ENCODE data around the gene SUPT4H1. TPM values are rescaled to one million over a fixed set of nuclear protein-coding genes. Genes with fewer than 3 reads are reported as not detected.
A peak's percentile ranks its signal among the peaks of the same experiment; 100 is the strongest.

SUPT4H1 gene
- total and polyA plus RNA-seq, 2 of the 4 experiments (the other 2 are of a cell fraction) = 51.6 to 129 TPM

DNA sequence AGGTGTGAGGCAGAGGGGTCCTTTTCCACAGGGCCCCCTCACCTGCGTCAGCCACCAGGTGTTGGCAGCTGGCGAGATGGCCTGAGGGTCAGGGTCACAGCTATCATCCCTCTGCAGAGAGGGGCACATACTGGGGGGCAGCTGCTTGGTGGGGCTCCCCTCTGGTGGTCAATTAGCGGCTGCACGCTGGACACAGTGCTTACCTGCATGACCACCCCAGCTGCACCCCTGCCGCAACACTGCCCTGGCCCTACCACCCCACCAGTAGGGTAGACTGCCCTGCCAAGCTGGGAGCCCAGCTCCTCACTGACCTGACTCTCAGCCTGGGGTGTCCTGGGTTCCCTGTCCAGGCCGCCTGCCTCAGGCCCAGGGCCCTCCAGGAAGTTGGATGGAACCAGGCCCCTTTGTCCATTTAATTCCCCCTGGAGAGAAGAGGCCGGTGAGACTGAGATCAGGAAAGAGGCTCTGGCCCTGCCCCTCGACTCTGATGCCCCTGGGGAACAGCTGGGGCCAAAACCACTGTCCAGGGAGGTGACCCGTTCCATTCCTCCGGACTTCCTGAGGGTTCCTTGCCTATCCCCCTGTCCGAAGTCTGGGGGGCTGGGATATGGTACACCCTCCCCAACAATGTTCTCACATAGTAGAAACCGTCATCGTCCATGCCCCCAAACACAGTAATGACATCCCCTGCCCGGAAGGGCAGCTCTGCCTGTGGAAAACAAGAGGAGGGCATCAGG, 47.1 kb downstream of the SUPT4H1 start:
- H3K9me3 ChIP-seq (ENCODE audit: control insufficient read depth, insufficient read depth, low read length) = no peaks in the 10 kb centered on the region
- H4K91ac ChIP-seq (ENCODE audit: insufficient read depth, low read depth, low read length) = no peak overlapping the region
- no peak overlapping the region for H2BK120ac ChIP-seq (ENCODE audit: low read depth, low read length)
- H4K5ac ChIP-seq (ENCODE audit: low read depth, low read length) = no peak overlapping the region
- no peak overlapping the region for H4K8ac ChIP-seq (ENCODE audit: low read depth in 2 of 2, low read length in 2 of 2)
- no peak overlapping the region for H3K14ac ChIP-seq (replicated peaks; ENCODE audit: low read depth, low read length)
- dilution Hi-C loops (cut with HindIII; ENCODE audit: low sequenced_read_pairs, unreplicated experiment) = no loop called here
- CTCF ChIA-PET = interaction anchor here (0.5 to 1.3 kb wide), 2 partner anchors 113 to 179 kb away, joined by 3 to 5 read pairs; partner anchors contain the start of gene RNF43
- H2BK15ac ChIP-seq (ENCODE audit: low read depth, low read length) = no peak overlapping the region
- 58% methylated on average over 2 of the region's 14 CpGs; no CpG with 5 or more reads in 1 of the 2 experiments for WGBS, 2 experiments (ENCODE audit: extremely low coverage in 2 of 2, insufficient read length in 1 of 2)
- no peak for DNase-seq
- no peaks in the 10 kb centered on the region for H3K4me1 ChIP-seq (ENCODE audit: control insufficient read depth, insufficient read depth, low read length)
- POLR2A ChIA-PET (ENCODE audit: unreplicated experiment) = no interaction called here
- no peak overlapping the region for H2BK20ac ChIP-seq (ENCODE audit: low read depth, low read length)
- ATAC-seq (ENCODE audit: low read depth) = no peak
- H3K56ac ChIP-seq (ENCODE audit: extremely low read depth, insufficient read depth, low read length) = no peak overlapping the region
- H3K27ac ChIP-seq (ENCODE audit: insufficient read depth, low read length) = no peak overlapping the region
- no peak overlapping the region for H3K4me2 ChIP-seq (ENCODE audit: low read depth, low read length)
- H4K20me1 ChIP-seq (ENCODE audit: insufficient read depth, low read length) = no peaks in the 10 kb centered on the region; the same call in 1 of the 2 replicates
- H3K79me1 ChIP-seq (ENCODE audit: low read depth in 1 of 2, low read length in 2 of 2) = no peaks in the 10 kb centered on the region
- no peak overlapping the region for H2AK5ac ChIP-seq (ENCODE audit: low read depth, low read length)
- H3K23ac ChIP-seq (ENCODE audit: low read depth, low read length) = no peak overlapping the region
- TF ChIP-seq MAZ (IDR thresholded peaks at IDR 0.05; ENCODE audit: borderline replicate concordance, low read depth, low read length) (no peak), RFX5 (IDR thresholded peaks at IDR 0.05; ENCODE audit: low read depth, low read length) (no peak), CHD1 (IDR thresholded peaks at IDR 0.05; ENCODE audit: low read depth, low read length) (no peak), CEBPB (IDR thresholded peaks at IDR 0.05; ENCODE audit: low read depth, low read length) (no peak), MXI1 (IDR thresholded peaks at IDR 0.05; ENCODE audit: borderline replicate concordance, low read depth, low read length) (no peak), POLR2A (IDR thresholded peaks at IDR 0.05; ENCODE audit: low read depth, low read length) (no peak), SMC3 (IDR thresholded peaks at IDR 0.05; ENCODE audit: low read depth, low read length) (no peak), NFE2L2 (IDR thresholded peaks at IDR 0.05; ENCODE audit: low read depth, low read length) (no peak), BHLHE40 (IDR thresholded peaks at IDR 0.05; ENCODE audit: low read depth, low read length) (no peak)
- TF ChIP-seq, protein P1, sequence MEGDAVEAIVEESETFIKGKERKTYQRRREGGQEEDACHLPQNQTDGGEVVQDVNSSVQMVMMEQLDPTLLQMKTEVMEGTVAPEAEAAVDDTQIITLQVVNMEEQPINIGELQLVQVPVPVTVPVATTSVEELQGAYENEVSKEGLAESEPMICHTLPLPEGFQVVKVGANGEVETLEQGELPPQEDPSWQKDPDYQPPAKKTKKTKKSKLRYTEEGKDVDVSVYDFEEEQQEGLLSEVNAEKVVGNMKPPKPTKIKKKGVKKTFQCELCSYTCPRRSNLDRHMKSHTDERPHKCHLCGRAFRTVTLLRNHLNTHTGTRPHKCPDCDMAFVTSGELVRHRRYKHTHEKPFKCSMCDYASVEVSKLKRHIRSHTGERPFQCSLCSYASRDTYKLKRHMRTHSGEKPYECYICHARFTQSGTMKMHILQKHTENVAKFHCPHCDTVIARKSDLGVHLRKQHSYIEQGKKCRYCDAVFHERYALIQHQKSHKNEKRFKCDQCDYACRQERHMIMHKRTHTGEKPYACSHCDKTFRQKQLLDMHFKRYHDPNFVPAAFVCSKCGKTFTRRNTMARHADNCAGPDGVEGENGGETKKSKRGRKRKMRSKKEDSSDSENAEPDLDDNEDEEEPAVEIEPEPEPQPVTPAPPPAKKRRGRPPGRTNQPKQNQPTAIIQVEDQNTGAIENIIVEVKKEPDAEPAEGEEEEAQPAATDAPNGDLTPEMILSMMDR (conservative IDR thresholded peaks at IDR 0.05; ENCODE audit: low read depth, low read length) = no peak
- TF ChIP-seq, protein P2, sequence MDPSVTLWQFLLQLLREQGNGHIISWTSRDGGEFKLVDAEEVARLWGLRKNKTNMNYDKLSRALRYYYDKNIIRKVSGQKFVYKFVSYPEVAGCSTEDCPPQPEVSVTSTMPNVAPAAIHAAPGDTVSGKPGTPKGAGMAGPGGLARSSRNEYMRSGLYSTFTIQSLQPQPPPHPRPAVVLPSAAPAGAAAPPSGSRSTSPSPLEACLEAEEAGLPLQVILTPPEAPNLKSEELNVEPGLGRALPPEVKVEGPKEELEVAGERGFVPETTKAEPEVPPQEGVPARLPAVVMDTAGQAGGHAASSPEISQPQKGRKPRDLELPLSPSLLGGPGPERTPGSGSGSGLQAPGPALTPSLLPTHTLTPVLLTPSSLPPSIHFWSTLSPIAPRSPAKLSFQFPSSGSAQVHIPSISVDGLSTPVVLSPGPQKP (IDR thresholded peaks at IDR 0.05; ENCODE audit: borderline replicate concordance, low read depth, low read length) = no peak
- no TSS peak for BruUV-seq (replicated peaks)
- in situ Hi-C loops (cut with MboI; ENCODE audit: low sequenced_read_pairs) = no loop called here
- intact Hi-C loops (cut with micrococcal nuclease) = loop anchor here (2.0 kb wide), 1 partner anchor 142 kb away; no protein-coding TSS in a partner anchor
- H3K4me3 ChIP-seq (ENCODE audit: insufficient read depth, low read depth, low read length) = no peak overlapping the region
- H2BK5ac ChIP-seq (ENCODE audit: low read depth, low read length, poor library complexity, severe bottlenecking) = no peak overlapping the region
- H3K4ac ChIP-seq (ENCODE audit: low read depth, low read length) = no peak overlapping the region
- H3K9ac ChIP-seq (ENCODE audit: low read depth, low read length) = no peak overlapping the region
- peaks cover 7% of the 10 kb centered on the region; the same call in 1 of the 2 replicates for H3K27me3 ChIP-seq (ENCODE audit: control insufficient read depth, insufficient read depth, low read length)
- H2AK9ac ChIP-seq (replicated peaks; ENCODE audit: low read depth, low read length, poor library complexity) = no peak overlapping the region
- peak overlapping the region; percentile 78 for H2AFZ ChIP-seq (replicated peaks; ENCODE audit: low read length, poor library complexity)
- H3K36me3 ChIP-seq (ENCODE audit: control insufficient read depth, insufficient read depth, low read length) = no peaks in the 10 kb centered on the region
- H3K18ac ChIP-seq (ENCODE audit: low read depth, low read length) = no peak overlapping the region
- no peaks in the 10 kb centered on the region for H3K9me1 ChIP-seq (ENCODE audit: insufficient read depth, low read length)

Data from IMR-90 (cell line).